ENCODE results near the gene PKD1L1. TPM values are rescaled to one million over a fixed set of nuclear protein-coding genes. Genes with fewer than 3 reads are reported as not detected.
"Not testable (repeated sequence)": the region's sequence is repeated elsewhere in the genome, so short reads cannot be mapped to it uniquely, and the experiment has no call there.

The PKD1L1 gene
- total and polyA plus RNA-seq, 12 donors = 0.11 to 1.0 (median 0.17) TPM; not detected in 1

- Histone ChIP-seq H3K27ac (no peak overlapping the region), H3K27me3 (no peaks in the 10 kb centered on the region), H3K9me3 (replicated peaks in 1 of 3) (no peaks in the 10 kb centered on the region), H3K4me1 (replicated peaks in 1 of 2) (no peaks in the 10 kb centered on the region), H3K36me3 (replicated peaks in 1 of 2) (no peaks in the 10 kb centered on the region), H3K4me3 (no peak overlapping the region)
- no peak for DNase-seq
- TF ChIP-seq CTCF (IDR thresholded peaks at IDR 0.05) = no peak
- TF ChIP-seq POLR2A (IDR thresholded peaks at IDR 0.05) = no peak
- intact Hi-C loops (cut with DNase I) = no loop called here
- 63 to 71% (median 66%) methylated on average over 6 of the region's 6 CpGs for WGBS, 4 donors
Measured at GRCh38 chr7:47932016-47932415, 16.2 kb downstream of the PKD1L1 start.

GRCh38 chr7:47931005-47932004 is 17.0 kb downstream of the PKD1L1 start:
- H3K27me3 ChIP-seq = no peaks in the 10 kb centered on the region
- no peak overlapping the region for H3K4me3 ChIP-seq
- no peak overlapping the region for H3K27ac ChIP-seq
- DNase-seq = no peak
- H3K9me3 ChIP-seq (replicated peaks in 1 of 3) = no peaks in the 10 kb centered on the region
- no peaks in the 10 kb centered on the region for H3K4me1 ChIP-seq (replicated peaks in 1 of 2)
- 90 to 96% (median 93%) methylated on average over 11 to 18 of the region's 18 CpGs for WGBS, 4 donors
- intact Hi-C loops (cut with DNase I) = no loop called here
- no peak for TF ChIP-seq CTCF (IDR thresholded peaks at IDR 0.05)
- TF ChIP-seq POLR2A (IDR thresholded peaks at IDR 0.05) = no peak
- H3K36me3 ChIP-seq (replicated peaks in 1 of 2) = no peaks in the 10 kb centered on the region

GRCh38 chr7:47924266-47924665 is 24.0 kb downstream of the PKD1L1 start:
- WGBS, 4 donors = 65 to 81% (median 76%) methylated on average over 2 of the region's 2 CpGs
- H3K27ac ChIP-seq = no peak overlapping the region
- H3K27me3 ChIP-seq = no peaks in the 10 kb centered on the region
- no peak for DNase-seq
- H3K36me3 ChIP-seq (replicated peaks in 1 of 2) = no peaks in the 10 kb centered on the region
- H3K9me3 ChIP-seq (replicated peaks in 1 of 3) = no peaks in the 10 kb centered on the region
- no peaks in the 10 kb centered on the region for H3K4me1 ChIP-seq (replicated peaks in 1 of 2)
- intact Hi-C loops (cut with DNase I) = no loop called here
- H3K4me3 ChIP-seq = no peak overlapping the region
- TF ChIP-seq POLR2A (IDR thresholded peaks at IDR 0.05) (no peak), CTCF (IDR thresholded peaks at IDR 0.05) (no peak)

- H3K27me3 ChIP-seq; H3K27ac ChIP-seq; DNase-seq; intact Hi-C loops (cut with DNase I); H3K4me1 ChIP-seq (replicated peaks in 1 of 2); H3K36me3 ChIP-seq (replicated peaks in 1 of 2); H3K9me3 ChIP-seq (replicated peaks in 1 of 3); H3K4me3 ChIP-seq: not testable (repeated sequence)
- 83 to 97% (median 88%) methylated on average over 4 to 8 of the region's 8 CpGs for WGBS, 4 donors
Measured at GRCh38 chr7:47923081-47923875, 25.0 kb downstream of the PKD1L1 start.

GRCh38 chr7:47916514-47916913 is 31.8 kb downstream of the PKD1L1 start:
- H3K9me3 ChIP-seq (replicated peaks in 1 of 3) = not testable (repeated sequence)

More at GRCh38 chr7:47916514-47916913, 31.8 kb downstream of the PKD1L1 start:
- H3K4me1 ChIP-seq (replicated peaks in 1 of 2); intact Hi-C loops (cut with DNase I); H3K27me3 ChIP-seq; DNase-seq; H3K27ac ChIP-seq; H3K4me3 ChIP-seq; H3K36me3 ChIP-seq (replicated peaks in 1 of 2): not testable (repeated sequence)
- 67 to 100% (median 84%) methylated on average over 1 of the region's 1 CpG for WGBS, 4 donors

Measured in adrenal gland (tissue), 12 donors.